HG02973 (cell line): Measurements from ENCODE around the gene SERINC2.
A peak's percentile ranks its signal among the peaks of the same experiment; 100 is the strongest.

Source experiments
- ATAC-seq: cut with Tn5 transposase; IDR thresholded peaks from one replicate; pipeline ENCODE4 v1.9.1; 2021; ENCODE audit warnings: moderate library complexity; ENCODE audit not compliant: unreplicated experiment

SERINC2 gene

GRCh38 chr1:31412205-31412604 is 808 bp upstream of the SERINC2 start:
- ATAC-seq: no peak

GRCh38 chr1:31413405-31414001 is 490 bp downstream of the SERINC2 start:
- ATAC-seq: no peak

- no peak for ATAC-seq
These were observed 2.0 kb downstream of the SERINC2 start for GRCh38 chr1:31414980-31415370.

- no peak for ATAC-seq
These were observed 2.6 kb downstream of the SERINC2 start for GRCh38 chr1:31415658-31416057.

- ATAC-seq: no peak
These were observed 3.2 kb downstream of the SERINC2 start for GRCh38 chr1:31416101-31416736.

- no peak for ATAC-seq
These were observed 4.1 kb downstream of the SERINC2 start for GRCh38 chr1:31417148-31417547.

GRCh38 chr1:31418626-31419323 is 5.8 kb downstream of the SERINC2 start:
- no peak for ATAC-seq

- ATAC-seq: no peak
These were observed 7.7 kb downstream of the SERINC2 start for GRCh38 chr1:31420716-31421115.

- ATAC-seq: no peak
These were observed 8.5 kb downstream of the SERINC2 start for GRCh38 chr1:31421371-31422040.

- ATAC-seq: no peak
These were observed 9.7 kb downstream of the SERINC2 start for GRCh38 chr1:31422505-31423319.

- peak; percentile 74 for ATAC-seq
These were observed 10.5 kb downstream of the SERINC2 start for GRCh38 chr1:31423418-31423947.

- ATAC-seq: no peak
These were observed 11.6 kb downstream of the SERINC2 start for GRCh38 chr1:31424568-31424967.

GRCh38 chr1:31425301-31426081 is 12.5 kb downstream of the SERINC2 start:
- ATAC-seq: no peak

- ATAC-seq: no peak
These were observed 13.4 kb downstream of the SERINC2 start for GRCh38 chr1:31426249-31426922.

- ATAC-seq: no peak
These were observed 14.3 kb downstream of the SERINC2 start for GRCh38 chr1:31427322-31427721.

GRCh38 chr1:31428436-31429221 is 15.6 kb downstream of the SERINC2 start:
- no peak for ATAC-seq

- ATAC-seq: no peak
These were observed 16.6 kb downstream of the SERINC2 start for GRCh38 chr1:31429583-31429982.
